HG02885 (cell line): ENCODE results near the gene LIPG.
"Not testable (repeated sequence)": the region's sequence is repeated elsewhere in the genome, so short reads cannot be mapped to it uniquely, and the experiment has no call there.

Experiments
- ATAC-seq: cut with Tn5 transposase; IDR thresholded peaks from one replicate; pipeline ENCODE4 v1.9.1; 2021; ENCODE audit warnings: mild to moderate bottlenecking; ENCODE audit not compliant: unreplicated experiment, poor library complexity

The LIPG gene

GRCh38 chr18:49546278-49546677, 15.6 kb upstream of the LIPG start:
- ATAC-seq, result no peak

- no peak for ATAC-seq
Observed at GRCh38 chr18:49546719-49547273, 15.1 kb upstream of the LIPG start.

- ATAC-seq, result no peak
Observed at GRCh38 chr18:49547701-49548100, 14.2 kb upstream of the LIPG start.

- ATAC-seq, result no peak
Observed at GRCh38 chr18:49548229-49548636, 13.6 kb upstream of the LIPG start.

DNA sequence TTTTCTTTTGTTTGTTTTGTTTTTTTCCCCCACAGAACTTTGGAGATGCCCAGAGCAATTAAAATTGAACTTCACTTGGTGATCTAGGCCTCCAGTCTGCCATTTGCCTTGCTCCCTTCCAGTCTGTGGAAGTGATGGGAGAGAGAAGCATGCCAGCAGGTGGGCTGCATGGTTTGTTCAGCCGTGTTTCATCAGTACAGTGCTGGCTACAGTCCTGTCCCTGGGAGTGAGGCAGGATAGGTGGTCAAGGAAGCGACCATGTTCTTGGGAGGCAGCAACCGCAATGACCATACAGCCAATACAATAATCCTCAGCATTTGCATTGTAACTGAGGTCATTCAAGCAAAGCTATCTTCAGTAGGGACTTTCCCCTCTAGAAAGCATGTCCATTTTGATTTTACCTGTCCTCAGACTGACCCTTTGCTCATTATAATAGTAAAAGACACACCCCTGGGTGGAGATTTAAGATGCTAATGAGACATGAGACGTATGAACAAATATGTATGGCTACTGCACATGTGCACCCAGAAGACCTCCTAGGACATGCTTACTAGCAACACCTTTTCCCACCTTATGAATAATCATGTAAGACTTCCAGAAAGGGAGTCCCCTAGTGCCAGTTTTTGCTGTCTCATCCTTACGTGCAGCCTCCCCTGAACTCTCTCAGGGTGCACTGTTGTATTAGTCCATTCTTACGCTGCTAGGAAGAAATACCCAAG, 11.1 kb upstream of the LIPG start:
- ATAC-seq, result no peak

GRCh38 chr18:49553003-49553402, 8.9 kb upstream of the LIPG start:
- no peak for ATAC-seq

GRCh38 chr18:49555641-49556040, 6.2 kb upstream of the LIPG start:
- ATAC-seq, result no peak

DNA sequence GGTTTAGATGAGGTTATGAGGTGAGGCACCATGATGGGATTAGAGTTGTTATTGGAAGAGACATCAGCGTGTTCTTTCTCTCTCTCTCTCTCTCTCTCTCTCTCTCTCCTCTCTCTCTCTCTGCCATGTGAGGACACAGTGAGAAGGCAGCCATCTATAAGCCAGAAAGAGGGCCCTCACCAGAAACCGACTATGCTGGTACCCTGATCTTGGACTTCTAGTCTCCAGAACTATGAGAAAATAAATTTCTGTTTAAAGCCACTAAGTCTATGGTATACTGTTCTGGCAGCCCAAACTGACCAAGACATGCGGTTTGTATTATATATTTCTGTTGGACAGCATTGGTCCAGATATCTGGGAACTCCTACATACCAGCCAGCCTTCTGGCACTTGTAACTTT, 3.5 kb upstream of the LIPG start:
- ATAC-seq, result no peak

- not testable (repeated sequence) for ATAC-seq
Observed at GRCh38 chr18:49559326-49559931, 2.4 kb upstream of the LIPG start.

GRCh38 chr18:49560277-49560623, 1.6 kb upstream of the LIPG start:
- ATAC-seq, result no peak

DNA sequence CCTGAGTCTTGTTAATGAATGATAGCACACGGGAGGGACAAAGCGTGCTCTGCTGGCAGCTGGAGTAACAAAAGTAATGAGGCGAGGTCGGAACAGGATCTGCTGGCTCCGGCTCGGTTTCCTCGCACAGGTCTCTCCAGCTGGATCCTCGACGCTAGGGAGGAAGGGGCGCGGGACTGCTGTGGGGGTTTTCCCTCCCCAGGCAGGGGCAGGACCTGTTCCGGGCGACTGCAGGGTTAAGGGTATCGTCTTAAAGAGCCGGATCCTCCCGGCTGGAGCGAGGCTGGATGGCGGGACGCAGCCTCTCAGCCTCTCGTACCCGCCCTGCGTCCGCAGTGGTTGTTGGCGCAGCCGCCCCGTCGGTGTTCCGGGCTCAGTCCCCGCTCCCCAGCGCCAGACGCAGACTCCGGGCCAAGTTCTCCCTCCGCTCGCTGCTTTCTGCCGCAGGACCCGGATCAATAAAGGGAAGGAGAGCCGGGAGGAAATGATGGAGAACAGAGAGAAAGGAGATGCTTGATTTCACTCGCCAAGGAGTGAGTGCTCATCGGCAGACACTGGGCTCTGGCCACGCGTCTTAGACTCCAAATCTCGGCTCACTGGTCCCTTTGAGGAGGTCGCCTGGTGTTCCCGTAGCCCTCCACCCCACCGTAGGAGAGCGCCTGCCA, 1.1 kb upstream of the LIPG start:
- no peak for ATAC-seq

- no peak for ATAC-seq
Observed at GRCh38 chr18:49562481-49563129, 748 bp downstream of the LIPG start.

DNA sequence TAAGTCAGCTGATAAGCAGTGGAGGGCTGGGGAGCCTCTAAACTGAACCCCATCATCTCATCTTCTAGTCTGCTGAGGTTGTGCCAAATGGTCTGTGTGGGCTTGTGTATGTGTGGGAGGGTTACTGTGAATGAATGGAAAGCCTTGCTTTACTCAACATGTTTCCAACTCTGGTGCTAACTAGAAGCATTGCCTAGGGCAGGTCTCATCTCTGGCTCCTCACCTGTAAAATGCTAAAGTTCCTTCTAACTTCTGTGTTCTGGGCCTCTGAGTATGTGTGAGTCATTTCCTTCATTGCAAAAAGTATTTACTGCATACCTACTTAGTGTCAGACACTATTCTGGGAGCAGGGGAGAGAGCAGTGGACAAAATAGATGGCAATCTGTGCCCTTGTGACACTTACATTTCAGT, 1.3 kb downstream of the LIPG start:
- peak; percentile 35 for ATAC-seq

- ATAC-seq, result no peak
Observed at GRCh38 chr18:49563701-49564517, 2.1 kb downstream of the LIPG start.

- ATAC-seq, result no peak
Observed at GRCh38 chr18:49564518-49564834, 2.6 kb downstream of the LIPG start.

DNA sequence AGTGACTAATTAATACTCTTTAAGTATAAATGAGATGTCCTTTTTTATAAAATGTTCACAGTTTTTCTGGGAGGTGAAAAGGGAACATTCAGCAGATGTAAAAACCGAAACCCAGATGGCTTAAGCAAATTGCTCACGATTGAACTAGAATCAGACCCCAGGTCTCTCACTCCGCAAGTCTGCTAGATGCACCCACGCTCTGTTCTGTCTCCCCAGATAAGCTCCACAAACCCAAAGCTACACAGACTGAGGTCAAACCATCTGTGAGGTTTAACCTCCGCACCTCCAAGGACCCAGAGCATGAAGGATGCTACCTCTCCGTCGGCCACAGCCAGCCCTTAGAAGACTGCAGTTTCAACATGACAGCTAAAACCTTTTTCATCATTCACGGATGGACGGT, 3.2 kb downstream of the LIPG start:
- ATAC-seq, result no peak

- no peak for ATAC-seq
Observed at GRCh38 chr18:49565612-49566011, 3.8 kb downstream of the LIPG start.

GRCh38 chr18:49566217-49566770, 4.4 kb downstream of the LIPG start:
- no peak for ATAC-seq

GRCh38 chr18:49566985-49567384, 5.1 kb downstream of the LIPG start:
- ATAC-seq, result no peak

DNA sequence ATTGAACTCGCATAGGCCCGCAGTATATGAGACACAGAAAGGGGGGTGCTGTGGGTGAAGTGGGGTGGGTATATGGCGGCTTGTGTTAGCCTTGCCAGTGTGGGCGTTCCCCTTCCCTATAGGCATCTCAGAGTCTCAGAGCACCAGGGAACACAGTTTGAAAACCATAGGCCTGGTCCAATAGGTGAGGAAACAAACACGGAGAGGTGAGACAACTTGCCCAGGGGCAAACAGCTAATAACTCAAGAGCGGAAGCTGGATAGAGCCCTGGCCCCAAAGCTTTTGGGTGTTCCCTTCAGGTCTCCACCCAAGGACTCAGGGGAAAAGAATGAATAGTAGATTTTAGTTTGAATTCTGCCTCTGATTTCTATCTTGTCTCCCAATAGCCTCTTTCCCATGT, 7.9 kb downstream of the LIPG start:
- no peak for ATAC-seq
